Hypothalamus (tissue), 51 donors: ENCODE measurements around the gene RRN3.
"Not testable (repeated sequence)": the region's sequence is repeated elsewhere in the genome, so short reads cannot be mapped to it uniquely, and the experiment has no call there.

Experiments
- DNase-seq, 51 donors: peaks; one replicate each; lab custom pipeline; 2025; lab: John Stamatoyannopoulos, UW

Gene RRN3

DNA sequence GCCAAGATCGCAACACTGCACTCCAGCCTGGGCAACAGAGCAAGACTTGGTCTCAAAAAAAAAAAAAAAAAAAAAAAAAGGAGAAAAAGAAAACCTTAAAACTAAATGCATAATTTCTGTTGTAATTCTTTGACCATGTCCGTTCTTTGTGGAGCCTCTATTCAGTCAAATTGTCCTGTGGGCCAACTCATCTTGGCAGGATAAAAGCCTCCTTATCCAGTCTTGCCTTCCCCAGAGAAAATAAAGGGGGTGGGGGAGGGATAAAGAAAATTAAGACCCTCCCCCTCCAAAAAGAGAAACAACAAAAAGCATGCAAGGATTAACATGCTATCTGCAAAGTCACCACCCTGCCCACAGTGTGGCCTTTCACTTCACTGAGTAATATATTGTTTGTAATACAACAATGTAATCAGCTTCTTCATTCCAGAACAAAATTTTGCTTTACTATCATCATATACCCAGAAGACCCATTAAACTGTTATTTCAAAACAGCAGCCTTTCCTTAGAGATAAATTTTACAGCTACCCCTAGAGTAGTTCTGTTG lies 5.4 kb upstream of the RRN3 start:
- not testable (repeated sequence) for DNase-seq

- not testable (repeated sequence) for DNase-seq
These were observed 2.5 kb upstream of the RRN3 start for GRCh38 chr16:15096583-15096972.

DNA sequence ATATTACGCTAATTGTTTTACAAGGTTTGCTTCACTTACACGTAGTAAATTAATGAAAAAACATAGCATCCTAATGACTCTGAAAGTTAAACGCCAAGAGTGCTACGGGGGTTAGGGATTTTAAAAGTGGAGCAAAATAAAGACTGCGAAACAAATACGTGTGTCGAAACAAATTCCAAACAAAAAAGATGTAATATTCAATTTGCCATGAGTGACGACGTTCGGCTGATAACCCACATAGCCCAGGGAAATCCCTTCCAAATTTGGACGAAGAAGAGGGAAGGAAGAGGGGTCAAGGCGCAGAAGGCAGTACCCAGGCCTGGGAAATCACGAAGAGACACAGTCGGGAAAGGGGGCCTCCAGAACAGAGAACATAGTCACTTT lies 509 bp downstream of the RRN3 start:
- DNase-seq: not testable (repeated sequence)

DNA sequence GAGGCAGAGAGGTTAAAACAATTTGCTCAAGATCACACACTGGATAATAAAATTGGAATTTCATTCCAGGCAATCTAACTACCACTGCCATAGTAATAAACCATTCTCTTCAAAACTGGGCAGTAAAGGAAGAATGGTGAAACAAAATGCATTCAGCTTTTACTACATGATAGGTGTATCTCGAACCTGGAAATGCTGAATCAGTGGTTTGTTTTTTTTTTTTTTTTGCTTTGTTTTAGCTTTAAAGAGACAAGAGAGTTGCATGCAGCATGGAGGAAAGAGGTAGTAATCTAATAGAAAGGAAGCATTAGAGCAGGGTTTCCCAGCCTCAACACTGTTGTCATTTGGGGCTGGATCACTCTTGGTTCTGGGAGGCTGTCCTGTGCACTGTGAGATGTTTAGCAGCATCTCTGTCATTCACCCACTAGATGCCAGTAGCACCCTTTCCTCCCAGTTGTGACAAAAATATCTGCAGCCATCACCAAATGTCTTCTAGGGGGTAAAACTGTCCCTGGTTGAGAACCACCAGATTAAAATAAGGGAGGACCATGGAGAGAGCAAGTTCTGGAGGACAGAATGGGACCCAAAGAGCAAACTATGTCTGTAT lies 3.3 kb downstream of the RRN3 start:
- DNase-seq: not testable (repeated sequence)

GRCh38 chr16:15082788-15083187 lies 11.3 kb downstream of the RRN3 start:
- not testable (repeated sequence) for DNase-seq

DNA sequence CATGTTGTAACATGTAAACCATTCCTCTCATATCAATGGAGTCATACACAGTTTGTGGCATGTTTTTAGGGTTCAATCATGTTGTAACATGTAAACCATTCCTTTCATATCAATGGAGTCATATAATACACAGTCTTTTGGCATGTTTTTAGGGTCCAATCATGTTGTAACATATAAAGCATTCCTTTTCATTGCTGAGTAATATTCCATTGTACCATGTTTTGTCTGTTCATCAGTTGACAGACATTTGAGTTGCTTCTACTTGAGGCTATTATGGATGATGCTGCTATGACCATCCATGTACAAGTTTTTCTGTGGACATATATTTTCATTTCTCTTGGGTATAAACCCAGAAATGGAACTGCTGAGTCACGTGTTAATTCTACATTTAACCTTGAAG lies 13.2 kb downstream of the RRN3 start:
- not testable (repeated sequence) for DNase-seq

DNA sequence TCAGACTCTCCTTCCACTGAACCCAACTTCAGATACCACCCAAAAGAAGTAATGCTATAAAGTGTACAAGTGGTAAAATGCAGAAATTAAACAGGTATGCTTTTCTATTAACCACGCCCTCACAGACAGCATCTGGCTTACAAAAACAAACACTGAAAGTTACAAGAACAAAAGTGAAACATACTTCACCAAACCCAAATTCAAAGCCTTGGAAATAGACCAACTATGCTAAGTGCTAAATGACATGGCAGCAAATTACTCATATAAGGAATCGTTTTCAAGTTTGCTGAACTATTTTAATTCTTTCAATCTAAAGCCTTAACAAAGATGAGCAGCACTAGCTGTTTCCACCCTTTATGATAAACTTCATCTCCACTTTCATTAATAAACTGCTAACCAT lies 17.9 kb downstream of the RRN3 start:
- DNase-seq: not testable (repeated sequence)

- DNase-seq: no peak
These were observed 21.0 kb downstream of the RRN3 start for GRCh38 chr16:15073101-15073500.

- not testable (repeated sequence) for DNase-seq
These were observed 21.9 kb downstream of the RRN3 start for GRCh38 chr16:15071916-15072769.

- peak in 1 of 51 donors; percentile 11 for DNase-seq
These were observed 23.1 kb downstream of the RRN3 start for GRCh38 chr16:15071013-15071412.

- DNase-seq: not testable (repeated sequence)
These were observed 27.4 kb downstream of the RRN3 start for GRCh38 chr16:15066690-15067089.

DNA sequence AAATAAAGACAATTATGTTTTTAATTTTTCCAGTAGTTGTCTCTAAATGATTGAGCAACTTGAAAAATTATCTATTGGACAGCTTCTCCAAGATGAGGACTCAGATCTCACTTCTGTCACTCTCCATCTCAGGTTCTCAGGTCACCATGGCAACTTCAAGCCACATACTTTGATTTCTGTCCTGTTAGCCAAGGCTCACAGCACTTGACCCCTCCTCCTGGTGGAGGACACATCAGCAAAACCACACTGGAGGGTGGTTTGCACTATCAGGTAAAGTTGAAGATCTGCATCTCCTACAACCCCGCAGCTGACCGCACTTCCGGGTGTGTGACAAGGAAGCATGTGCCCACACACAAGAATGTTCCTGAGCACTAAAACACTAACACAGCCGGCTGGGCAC lies 28.1 kb downstream of the RRN3 start:
- not testable (repeated sequence) for DNase-seq

GRCh38 chr16:15062085-15062810 lies 31.8 kb downstream of the RRN3 start:
- not testable (repeated sequence) for DNase-seq

DNA sequence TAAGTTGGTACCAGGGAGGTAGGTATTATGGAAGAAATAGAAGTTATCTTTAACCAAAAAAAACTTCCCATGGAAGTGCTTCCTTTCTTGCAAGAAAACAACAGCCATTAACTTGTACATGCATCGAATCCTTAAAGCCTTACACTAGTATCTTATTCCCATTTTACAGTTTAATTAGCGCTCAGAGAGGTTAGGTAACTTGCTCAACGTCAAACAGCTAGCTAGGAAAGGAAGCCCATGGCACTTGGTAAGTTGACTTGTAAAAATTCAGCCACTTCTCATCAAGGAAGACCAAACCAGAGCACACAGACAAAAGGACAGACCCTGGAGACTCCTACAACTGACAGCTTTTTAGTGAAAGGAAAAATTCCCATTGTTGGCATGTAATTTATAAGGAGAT lies 34.7 kb downstream of the RRN3 start:
- no peak for DNase-seq

DNA sequence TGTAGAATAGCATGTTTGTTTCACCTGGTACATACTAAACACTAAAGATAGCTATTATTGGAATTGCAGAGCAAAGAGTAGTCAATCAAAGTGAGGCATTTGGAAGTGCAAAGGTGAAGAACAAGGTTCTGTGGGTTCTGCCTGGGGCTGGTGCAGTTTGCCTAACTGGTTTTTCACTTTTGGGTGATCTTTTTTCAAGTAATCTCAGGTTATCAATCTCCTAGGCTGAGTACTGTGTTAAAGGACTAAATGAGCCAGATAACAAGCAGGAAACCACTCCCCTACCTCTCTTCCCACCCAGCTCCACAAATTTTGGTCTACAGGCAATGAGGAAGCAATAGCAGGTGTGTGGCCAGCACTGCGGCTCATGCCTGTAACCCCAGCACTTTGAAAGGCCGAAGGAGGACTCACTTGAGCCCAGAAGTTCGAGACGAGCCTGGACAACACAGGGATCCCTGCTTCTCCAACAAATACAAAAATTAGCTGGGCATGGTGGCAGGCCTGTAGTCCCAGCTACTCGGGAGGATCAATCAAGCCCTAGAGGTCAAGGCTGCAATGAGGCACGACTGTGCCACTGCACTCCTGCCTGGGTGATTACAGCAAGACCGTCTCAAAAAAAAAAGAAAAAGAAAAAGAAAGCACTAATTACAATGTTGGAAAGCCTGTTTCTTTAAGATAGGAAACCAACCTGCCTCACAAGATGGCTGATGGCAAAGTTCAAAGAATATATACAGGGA lies 36.2 kb downstream of the RRN3 start:
- no peak for DNase-seq

GRCh38 chr16:15055141-15056053 lies 38.7 kb downstream of the RRN3 start:
- peak in 16 of 51 donors; percentile 31 to 79 (median 60) for DNase-seq

- DNase-seq: no peak
These were observed 39.5 kb downstream of the RRN3 start for GRCh38 chr16:15054357-15055140.

DNA sequence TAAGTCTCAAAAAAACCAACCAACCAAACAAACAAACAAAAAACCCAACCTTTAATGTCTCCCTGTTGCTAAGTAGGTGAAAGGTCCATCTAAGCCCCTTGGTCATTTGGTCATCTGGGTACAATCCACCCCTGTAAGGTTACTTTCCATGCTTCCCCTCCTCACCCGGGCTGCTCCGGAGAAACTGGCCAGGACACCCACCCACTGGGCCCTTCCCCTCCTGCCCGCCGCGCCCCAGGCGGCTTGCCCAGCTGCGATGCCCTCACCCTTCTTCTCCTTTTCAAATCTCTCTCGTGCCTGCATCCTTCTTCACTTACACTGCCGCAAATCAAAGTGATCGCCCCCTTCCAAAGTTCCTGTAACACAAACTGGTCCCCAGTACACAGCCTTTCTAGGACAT lies 40.2 kb downstream of the RRN3 start:
- no peak for DNase-seq
